Right ventricle myocardium superior (tissue), 1 donor: ENCODE results near the gene SIRT3. TPM values are rescaled to one million over a fixed set of nuclear protein-coding genes. Genes with fewer than 3 reads are reported as not detected.

ENCODE experiments used
- ATAC-seq: fragments of 200-7000 bp; cut with Tn5 transposase; one replicate; pipeline ENCODE4 v1.9.1; 2020; ENCODE audit warnings: mild to moderate bottlenecking; ENCODE audit not compliant: poor library complexity
- DNase-seq: peaks from one replicate; pipeline ENCODE4 v3.0.0-alpha.2; 2020
- intact Hi-C: fragments of 100-400 bp; cut with DNase I; formaldehyde crosslinking; loops from one replicate; pipeline ENCODE4 v1.11.2; 2022
- long read RNA-seq: library from polyadenylated mRNA; unstranded; transcript quantifications from one replicate; pipeline ENCODE4 v2.0.0, GENCODE V29; 2021
- total RNA-seq: library from RNA; stranded (reverse); fragmentation: NEBNext Ultra II Directional; extraction: Animal tissue kit (Norgen Biotek cat#: 25700); gene quantifications from one replicate; pipeline ENCODE4 v1.2.1, GENCODE V29; 2021
- donor health status: DM: no; HTN: yes; CAD: no; lungs with severe emphysema.

SIRT3 gene
- 42.6 TPM for total RNA-seq
- long read RNA-seq, transcript SIRT3-214 (7 exons, 1,588 nt), result minor isoform, 9 of 280 reads
- long read RNA-seq, transcript SIRT3-201 (7 exons, 2,543 nt), result major isoform, 224 of 280 reads
- long read RNA-seq, partial matches to known transcripts, result 7 of 280 reads
- long read RNA-seq, other reads (novel, unspliced or antisense), result 40 of 280 reads

GRCh38 chr11:235997-236773 is at the start of gene SIRT3:
TSS of gene SIRT3 (minus strand) at chr11:236342. CDS start at chr11:236328, 14 bp downstream.
- intact Hi-C loops, result no loop called here
- peak; percentile 92 for ATAC-seq
- DNase-seq, result peak; percentile 88

GRCh38 chr11:285894-286220 is 49.7 kb upstream of the SIRT3 start:
- intact Hi-C loops, result no loop called here
- DNase-seq, result peak; percentile 11
- ATAC-seq, result no peak

- ATAC-seq (no peak), DNase-seq (peak; percentile 19)
- intact Hi-C loops, result no loop called here
Observed at GRCh38 chr11:285021-285893, 49.1 kb upstream of the SIRT3 start.

DNA sequence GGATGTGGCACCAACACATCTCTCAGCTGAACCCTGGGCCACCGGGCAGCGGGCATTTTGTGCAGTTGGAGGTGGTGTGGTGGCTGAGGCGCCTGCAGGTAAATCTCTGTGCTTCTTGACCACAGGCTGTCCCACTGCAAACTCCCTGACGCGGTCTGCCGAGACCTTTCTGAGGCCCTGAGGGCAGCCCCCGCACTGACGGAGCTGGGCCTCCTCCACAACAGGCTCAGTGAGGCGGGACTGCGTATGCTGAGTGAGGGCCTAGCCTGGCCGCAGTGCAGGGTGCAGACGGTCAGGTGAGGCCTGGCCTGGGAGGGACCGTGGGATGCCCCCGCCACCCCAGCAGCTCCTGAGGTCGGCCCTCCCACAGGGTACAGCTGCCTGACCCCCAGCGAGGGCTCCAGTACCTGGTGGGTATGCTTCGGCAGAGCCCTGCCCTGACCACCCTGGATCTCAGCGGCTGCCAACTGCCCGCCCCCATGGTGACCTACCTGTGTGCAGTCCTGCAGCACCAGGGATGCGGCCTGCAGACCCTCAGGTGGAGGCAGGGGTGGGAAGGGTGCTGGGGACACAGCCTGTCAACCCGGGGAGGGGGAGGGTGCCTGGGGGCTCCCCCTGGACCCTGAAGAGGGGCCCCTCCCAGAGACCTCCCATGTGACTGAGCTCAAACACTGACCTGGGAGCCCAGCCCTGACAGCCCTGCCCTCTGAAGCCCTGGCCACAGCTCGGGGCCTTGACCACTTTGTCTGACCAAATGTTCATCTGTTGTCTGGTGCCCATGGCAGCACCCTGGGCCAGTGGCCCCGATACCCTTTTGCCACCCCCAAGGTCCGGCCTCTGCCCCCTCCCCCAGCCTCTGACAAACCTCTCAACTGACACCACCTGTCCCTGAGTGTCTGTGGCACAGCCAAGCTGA is 48.2 kb upstream of the SIRT3 start:
- ATAC-seq (no peak), DNase-seq (peak; percentile 24)
- intact Hi-C loops, result no loop called here

DNA sequence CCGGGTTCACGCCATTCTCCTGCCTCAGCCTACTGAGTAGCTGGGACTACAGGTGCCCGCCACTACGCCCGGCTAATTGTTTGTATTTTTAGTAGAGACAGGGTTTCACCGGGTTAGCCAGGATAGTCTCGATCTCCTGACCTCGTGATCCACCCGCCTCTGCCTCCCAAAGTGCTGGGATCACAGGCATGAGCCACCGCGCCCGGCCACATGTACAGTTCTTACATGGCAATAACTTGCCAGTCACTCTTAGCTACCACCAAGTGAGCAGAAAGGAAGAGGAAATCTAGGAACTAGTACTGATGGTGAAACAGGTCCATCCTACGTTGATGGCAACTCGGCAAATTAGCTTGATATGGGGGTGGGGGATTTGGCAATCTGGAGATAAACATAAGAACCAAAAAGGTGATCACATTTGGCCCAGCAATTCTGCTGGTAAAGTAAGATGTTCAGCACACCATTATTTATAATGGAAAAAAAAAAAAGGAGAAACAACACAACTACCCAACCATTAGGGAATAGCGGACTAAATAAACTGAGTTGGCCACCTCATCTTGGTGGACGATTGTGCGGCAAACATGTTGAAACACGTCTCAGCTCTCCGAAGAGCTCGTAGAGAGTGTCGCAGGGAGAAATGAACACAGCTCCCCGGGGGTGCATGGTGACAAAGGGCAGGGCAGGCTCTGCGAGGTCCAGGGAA is 47.4 kb upstream of the SIRT3 start:
- intact Hi-C loops, result no loop called here
- ATAC-seq (no peak), DNase-seq (peak; percentile 10)

- intact Hi-C loops, result no loop called here
- DNase-seq (peak; percentile 27), ATAC-seq (no peak)
Observed at GRCh38 chr11:282630-283360, 46.7 kb upstream of the SIRT3 start.

DNA sequence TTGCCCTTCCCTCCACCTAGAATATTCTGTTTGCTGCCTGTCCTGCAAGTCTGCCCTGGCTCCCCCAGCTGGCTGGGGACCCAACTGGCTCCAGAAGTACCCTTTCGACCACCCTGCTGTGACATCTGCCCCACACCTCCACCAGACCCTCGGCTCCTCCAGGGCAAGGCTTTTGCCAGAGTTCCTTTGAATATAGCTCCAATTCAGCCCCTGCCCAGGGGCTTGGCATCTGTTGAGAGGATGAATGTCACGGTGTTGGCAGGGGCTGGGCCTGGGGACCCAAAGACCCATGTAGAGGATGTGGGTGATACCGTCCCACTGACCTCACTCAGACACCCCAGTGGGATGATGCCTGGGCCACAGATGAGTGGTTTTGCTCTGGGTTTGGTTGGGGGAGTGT is 46.0 kb upstream of the SIRT3 start:
- DNase-seq, result peak; percentile 24
- intact Hi-C loops, result no loop called here
- ATAC-seq, result no peak

DNA sequence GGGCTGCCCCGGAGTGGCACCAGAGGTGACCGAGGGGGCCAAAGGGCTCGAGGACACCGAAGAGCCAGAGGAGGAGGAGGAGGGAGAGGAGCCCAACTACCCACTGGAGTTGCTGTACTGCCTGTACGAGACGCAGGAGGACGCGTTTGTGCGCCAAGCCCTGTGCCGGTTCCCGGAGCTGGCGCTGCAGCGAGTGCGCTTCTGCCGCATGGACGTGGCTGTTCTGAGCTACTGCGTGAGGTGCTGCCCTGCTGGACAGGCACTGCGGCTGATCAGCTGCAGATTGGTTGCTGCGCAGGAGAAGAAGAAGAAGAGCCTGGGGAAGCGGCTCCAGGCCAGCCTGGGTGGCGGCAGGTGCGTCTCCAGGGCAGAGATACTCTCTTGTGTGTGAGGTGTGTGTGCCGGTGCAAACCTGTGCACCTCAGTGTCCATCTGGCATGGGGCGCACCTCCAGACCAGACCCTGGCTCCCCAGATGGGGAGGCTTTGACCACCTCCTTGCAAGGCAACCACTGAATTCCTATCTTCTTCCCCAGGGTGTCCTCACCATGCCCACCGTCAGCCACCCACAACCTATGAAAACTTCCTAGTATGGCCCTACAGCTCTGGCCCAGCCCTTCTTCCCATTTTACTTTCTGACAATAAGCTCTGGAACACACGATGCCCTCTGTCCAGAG is 45.5 kb upstream of the SIRT3 start:
- DNase-seq (peak; percentile 29), ATAC-seq (no peak)
- intact Hi-C loops, result no loop called here

DNA sequence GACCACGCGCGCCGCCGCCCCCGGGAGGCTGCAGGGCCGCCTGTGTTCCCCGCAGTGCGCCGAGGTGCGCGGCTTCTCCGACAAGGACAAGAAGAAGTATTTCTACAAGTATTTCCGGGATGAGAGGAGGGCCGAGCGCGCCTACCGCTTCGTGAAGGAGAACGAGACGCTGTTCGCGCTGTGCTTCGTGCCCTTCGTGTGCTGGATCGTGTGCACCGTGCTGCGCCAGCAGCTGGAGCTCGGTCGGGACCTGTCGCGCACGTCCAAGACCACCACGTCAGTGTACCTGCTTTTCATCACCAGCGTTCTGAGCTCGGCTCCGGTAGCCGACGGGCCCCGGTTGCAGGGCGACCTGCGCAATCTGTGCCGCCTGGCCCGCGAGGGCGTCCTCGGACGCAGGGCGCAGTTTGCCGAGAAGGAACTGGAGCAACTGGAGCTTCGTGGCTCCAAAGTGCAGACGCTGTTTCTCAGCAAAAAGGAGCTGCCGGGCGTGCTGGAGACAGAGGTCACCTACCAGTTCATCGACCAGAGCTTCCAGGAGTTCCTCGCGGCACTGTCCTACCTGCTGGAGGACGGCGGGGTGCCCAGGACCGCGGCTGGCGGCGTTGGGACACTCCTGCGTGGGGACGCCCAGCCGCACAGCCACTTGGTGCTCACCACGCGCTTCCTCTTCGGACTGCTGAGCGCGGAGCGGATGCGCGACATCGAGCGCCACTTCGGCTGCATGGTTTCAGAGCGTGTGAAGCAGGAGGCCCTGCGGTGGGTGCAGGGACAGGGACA is 44.8 kb upstream of the SIRT3 start:
- intact Hi-C loops, result no loop called here
- ATAC-seq (no peak), DNase-seq (peak; percentile 63)

DNA sequence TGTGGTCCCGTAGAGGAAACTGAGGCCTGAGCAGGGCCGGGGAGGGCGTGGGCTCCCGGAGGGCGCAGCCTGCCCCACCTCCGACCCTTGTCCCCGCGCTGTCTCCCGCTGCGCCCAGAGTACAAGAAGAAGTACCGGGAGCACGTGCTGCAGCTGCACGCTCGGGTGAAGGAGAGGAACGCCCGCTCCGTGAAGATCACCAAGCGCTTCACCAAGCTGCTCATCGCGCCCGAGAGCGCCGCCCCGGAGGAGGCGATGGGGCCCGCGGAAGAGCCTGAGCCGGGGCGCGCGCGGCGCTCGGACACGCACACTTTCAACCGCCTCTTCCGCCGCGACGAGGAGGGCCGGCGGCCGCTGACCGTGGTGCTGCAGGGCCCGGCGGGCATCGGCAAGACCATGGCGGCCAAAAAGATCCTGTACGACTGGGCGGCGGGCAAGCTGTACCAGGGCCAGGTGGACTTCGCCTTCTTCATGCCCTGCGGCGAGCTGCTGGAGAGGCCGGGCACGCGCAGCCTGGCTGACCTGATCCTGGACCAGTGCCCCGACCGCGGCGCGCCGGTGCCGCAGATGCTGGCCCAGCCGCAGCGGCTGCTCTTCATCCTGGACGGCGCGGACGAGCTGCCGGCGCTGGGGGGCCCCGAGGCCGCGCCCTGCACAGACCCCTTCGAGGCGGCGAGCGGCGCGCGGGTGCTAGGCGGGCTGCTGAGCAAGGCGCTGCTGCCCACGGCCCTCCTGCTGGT is 44.0 kb upstream of the SIRT3 start:
- ATAC-seq (peak; percentile 40), DNase-seq (peak; percentile 62)
- intact Hi-C loops, result no loop called here

DNA sequence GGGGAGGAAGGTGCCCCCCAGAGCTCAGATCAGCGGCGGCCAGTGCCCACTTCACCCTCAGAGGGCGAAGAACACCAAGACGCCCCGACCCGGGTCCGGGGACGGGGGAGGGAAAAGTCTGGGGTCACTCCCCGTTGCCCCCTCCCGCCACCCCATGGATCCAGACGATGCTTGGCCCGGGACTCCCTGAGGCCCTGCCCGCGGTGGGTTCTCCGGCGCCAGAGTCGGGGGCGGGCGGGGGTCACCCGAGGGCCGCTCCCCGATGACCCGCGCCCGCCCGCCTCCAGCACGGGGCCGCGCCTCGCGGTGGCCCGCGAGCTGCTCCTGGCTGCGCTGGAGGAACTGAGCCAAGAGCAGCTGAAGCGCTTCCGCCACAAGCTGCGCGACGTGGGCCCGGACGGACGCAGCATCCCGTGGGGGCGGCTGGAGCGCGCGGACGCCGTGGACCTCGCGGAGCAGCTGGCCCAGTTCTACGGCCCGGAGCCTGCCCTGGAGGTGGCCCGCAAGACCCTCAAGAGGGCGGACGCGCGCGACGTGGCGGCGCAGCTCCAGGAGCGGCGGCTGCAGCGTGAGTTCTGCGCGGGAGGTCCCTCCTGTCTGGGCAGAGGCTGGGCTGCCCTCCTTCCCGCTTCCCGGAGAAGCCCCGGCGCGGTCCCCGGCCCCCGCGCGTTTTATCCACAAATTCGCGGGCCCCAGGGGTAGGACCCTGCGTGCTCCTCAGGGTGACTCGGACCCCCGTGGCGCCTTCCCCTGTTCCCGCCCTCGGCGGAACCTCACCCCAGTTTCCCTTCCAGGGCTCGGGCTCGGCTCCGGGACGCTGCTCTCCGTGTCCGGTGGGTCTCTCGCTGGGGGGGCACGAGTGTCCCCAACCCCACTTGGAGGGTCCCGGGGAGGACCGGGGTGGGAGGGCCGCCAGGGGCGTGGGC is 43.2 kb upstream of the SIRT3 start:
- ATAC-seq, result peak; percentile 61
- peak; percentile 48 for DNase-seq
- intact Hi-C loops, result no loop called here

- DNase-seq, result peak; percentile 35
- no peak for ATAC-seq
- intact Hi-C loops, result no loop called here
Observed at GRCh38 chr11:278001-278951, 42.1 kb upstream of the SIRT3 start, which contains the start of gene NLRP6. TSS of gene NLRP6 (plus strand) at chr11:278407. CDS start at chr11:278570, 163 bp downstream.

GRCh38 chr11:276219-276618 is 40.1 kb upstream of the SIRT3 start:
- DNase-seq, result no peak
- no peak for ATAC-seq
- intact Hi-C loops, result no loop called here

DNA sequence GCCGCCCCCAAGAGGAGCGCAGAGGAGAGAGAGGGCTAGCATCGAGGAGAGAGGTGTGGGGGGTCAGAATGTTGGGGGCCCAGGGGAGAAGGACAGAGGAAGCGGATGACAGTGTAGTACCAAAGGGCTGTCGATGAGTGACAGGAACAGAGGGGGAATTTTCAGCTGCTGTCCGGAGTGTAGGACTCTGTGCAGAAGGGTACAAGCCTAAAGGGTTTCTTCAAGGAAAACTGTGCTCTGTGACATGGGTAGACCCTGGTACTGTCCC is 36.7 kb upstream of the SIRT3 start:
- DNase-seq, result no peak
- no peak for ATAC-seq
- intact Hi-C loops, result no loop called here
